HG03097 (cell line): ENCODE results near the gene TIMM13.

Source experiments
- ATAC-seq: cut with Tn5 transposase; IDR thresholded peaks from one replicate; pipeline ENCODE4 v1.9.1; 2021; ENCODE audit not compliant: unreplicated experiment, low FRiP score

TIMM13 gene

GRCh38 chr19:2455851-2456570 is 28.6 kb upstream of the TIMM13 start:
- peak; percentile 23 for ATAC-seq

DNA sequence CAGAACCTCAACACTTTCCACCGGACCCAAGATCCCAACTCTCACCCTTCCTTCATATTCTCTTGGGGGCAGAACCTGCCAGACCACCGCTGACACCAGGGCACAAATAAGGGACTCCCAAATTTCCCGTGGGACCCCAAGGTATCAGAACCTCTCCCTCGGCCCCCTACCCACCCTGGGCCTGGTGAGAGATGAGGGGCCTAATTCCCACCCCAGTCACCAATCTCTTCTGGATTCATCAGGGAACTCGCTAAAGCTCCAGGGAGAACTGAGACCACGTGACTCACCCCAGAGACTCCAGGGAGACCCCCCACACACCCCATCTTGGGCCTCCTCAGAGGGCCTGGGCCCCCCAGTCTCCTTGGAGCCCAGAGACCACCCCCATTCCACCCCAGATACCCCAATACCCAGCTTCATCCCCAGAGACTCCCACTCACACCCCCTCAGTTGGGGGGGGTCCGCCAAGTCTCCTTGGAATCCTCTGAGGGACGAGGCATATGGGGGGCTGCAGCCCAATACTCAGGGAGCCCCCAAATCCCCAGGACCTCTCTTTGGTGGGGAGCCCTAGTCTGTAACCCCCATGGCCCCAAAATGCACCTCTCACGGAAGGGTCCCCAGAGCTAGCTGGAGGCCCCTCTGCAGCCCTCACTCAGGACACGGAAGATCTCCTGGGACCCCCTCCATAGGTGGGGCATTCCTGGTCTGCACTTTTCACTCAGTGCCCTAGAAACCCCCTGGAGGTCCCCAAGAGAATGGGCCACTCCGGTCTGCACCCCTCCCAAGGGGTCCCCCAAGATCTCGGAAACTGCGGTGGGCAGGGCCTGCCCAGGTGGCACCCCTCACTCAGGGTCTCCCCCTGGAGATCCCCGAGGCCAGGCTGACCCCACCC is 27.8 kb upstream of the TIMM13 start:
- no peak for ATAC-seq

GRCh38 chr19:2454199-2454961 is 27.0 kb upstream of the TIMM13 start:
- no peak for ATAC-seq

- no peak for ATAC-seq
These were observed 26.1 kb upstream of the TIMM13 start for GRCh38 chr19:2453431-2454025.

GRCh38 chr19:2451741-2452140 is 24.4 kb upstream of the TIMM13 start:
- no peak for ATAC-seq

GRCh38 chr19:2451138-2451537 is 23.8 kb upstream of the TIMM13 start:
- ATAC-seq, result no peak

DNA sequence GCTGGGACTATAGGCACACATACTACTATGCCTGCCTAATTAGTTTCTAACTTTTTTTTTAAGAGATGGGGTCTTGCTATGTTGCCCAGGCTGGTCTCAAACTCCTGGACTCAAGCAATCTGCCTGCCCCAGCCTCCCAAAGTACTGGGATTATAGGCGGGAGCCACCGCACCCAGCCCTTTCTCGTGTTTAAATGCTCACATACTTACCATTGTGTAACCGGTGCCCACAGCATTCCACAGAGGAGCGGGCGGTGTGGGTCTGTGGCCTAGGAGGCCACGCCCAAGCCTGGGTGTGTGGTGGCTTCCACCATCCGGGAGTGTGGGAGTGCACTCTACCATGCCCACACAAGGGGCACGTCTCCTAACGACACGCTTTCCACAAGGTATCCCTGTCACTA is 21.6 kb upstream of the TIMM13 start:
- ATAC-seq, result no peak

DNA sequence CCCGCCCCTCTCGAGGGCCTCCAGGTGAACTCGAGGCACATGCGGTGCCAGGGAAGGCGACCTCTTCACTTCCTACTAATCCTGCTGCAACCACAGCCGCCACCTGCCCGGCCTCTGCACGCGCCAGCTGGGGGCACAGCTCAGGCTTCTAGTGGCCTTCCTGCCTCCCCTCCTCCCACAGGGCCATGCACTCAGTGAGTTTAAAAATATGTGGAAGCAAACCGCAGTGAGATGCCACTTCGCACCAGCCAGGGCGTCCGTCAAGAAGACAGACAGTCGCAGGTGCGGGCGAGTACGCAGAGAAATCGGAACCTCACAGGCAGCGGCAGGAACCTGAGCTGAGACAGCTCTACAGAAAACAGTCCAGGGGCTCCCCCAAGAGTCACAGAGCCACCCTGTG is 19.0 kb upstream of the TIMM13 start:
- ATAC-seq, result no peak

GRCh38 chr19:2444251-2445002 is 17.0 kb upstream of the TIMM13 start:
- no peak for ATAC-seq

DNA sequence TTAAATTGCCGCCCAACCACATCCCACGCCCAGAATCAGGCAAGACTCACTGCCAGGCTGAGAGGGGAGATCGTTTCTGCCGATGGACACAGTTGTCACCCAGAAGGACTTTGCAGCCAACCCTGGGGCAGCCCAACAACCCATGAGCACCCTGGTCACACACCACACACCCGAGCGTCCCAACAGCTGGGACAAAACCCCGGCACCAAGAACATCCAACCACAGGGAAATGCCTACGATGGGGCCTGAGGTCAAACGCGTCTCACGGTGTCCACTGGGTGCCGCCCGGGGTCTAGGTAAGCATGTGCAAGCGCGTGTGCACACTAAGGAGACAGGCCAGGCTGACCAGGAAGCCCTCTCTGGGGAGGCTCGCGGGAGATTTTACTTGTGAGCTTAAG is 16.4 kb upstream of the TIMM13 start:
- no peak for ATAC-seq

GRCh38 chr19:2443116-2443784 is 15.9 kb upstream of the TIMM13 start:
- ATAC-seq, result no peak

DNA sequence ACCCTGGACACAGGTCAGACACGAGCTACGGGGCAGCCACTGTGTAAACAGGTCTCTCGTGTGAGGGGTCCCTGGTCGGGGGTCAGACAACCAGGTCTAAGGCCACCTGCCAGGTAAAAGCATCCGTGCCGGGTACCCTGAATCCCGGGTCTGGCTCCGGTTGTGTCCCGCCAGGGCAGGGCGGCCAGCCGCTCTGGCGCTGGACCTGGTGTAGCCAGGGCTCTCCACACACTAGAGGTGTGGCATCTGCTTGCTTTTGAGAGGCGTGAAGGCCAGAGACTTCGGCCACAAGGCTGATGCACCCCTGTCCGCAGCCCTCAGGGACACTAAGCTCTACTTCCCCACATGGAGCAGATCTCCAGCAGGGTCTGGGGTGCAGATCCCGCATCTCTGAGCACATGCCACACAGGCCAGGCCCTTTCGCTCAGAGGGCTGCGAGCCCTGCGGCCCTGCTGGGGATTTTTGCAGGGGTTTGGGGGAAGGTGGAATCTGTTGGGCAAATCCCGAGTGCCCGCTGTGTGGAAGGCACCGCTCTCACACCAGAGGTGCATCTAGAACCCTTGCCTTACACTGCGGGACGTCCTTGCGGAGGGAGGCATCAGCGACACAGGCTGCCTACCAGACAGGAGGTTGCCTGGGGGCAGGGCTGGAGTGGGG is 13.8 kb upstream of the TIMM13 start:
- no peak for ATAC-seq

- ATAC-seq, result no peak
These were observed 13.1 kb upstream of the TIMM13 start for GRCh38 chr19:2440515-2440914.

GRCh38 chr19:2438178-2438577 is 10.8 kb upstream of the TIMM13 start:
- no peak for ATAC-seq

- no peak for ATAC-seq
These were observed 9.5 kb upstream of the TIMM13 start for GRCh38 chr19:2436926-2437325.

DNA sequence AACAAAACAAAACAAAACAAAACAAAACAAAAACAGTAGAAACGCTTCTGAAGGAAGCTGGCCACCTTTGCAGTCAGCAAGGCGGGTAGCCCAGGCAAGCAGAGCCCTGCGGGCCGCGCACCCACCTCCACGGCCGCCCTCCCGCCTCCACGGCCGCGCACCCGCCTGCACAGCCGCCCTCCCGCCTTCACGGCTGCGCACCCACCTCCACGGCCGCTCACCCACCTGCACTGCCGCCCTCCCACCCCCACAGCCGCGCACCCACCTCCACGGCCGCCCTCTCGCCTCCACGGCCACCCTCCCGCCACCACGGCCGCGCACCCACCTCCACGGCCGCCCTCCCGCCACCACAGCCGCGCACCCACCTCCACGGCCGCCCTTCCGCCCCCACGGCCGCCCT is 9.0 kb upstream of the TIMM13 start:
- no peak for ATAC-seq

DNA sequence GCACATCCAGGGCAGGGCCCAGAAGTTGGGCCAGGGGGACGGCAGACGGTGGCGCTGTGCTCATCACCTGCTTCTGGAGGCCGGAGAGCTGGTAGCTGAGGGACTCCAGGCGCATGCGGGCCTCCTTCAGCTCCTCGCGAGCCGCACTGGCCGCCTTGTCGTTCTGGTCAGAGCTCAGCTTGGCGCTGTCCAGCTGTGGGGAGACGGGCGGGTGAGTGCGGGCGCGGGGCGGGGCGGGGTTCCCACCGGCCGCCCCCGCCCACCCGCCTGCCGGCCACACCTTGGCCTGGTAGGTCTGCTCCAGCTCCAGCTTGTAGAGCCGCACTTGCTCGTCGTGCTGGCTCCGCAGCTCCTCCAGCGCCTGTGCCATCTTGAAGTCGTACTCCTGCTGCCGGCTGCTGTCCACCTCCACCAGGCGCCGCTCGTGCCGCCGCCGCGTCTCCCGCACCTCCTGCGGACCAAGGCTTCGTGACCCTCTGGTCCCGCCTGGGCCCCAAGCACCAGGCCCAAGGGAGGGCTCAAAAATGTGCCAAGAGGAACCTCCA is 7.4 kb upstream of the TIMM13 start:
- ATAC-seq, result no peak

- ATAC-seq, result no peak
These were observed 6.9 kb upstream of the TIMM13 start for GRCh38 chr19:2434267-2434666.

GRCh38 chr19:2433854-2434253 is 6.5 kb upstream of the TIMM13 start:
- ATAC-seq, result no peak
